Measurements from ENCODE around the gene KLF17.

Gene KLF17
- long read RNA-seq = 0 reads

DNA sequence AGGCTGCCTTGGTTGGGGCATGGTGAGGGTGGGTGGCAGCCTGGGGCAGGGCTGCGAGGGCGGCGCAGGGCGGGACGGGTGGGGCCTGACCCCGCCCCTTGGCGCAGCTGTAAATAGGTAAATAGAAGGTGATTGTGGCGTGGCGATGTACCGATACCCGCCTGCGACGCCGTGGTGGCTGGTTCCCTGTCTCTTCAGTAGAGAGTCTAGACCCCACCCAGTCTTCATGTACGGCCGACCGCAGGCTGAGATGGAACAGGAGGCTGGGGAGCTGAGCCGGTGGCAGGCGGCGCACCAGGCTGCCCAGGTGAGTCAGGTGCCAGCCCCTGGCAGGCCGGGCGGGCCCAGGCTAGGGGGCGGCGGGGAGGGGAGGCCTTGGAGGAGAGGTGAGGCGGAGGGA lies at the start of gene KLF17:
KLF17 (plus strand) TSS at position 140 of the 400 bp plus-strand sequence; CDS start at position 227, 87 bp downstream.
- no peak within 1 kb of the TSS for H3K4me3 ChIP-seq (replicated peaks; ENCODE audit: insufficient read depth, low read length)
- no peaks in the 10 kb centered on the region for H3K27me3 ChIP-seq (ENCODE audit: insufficient read depth, poor library complexity, severe bottlenecking)
- TF ChIP-seq POLR2AphosphoS5 (IDR thresholded peaks at IDR 0.05; ENCODE audit: low read depth) (no peak), GABPA (IDR thresholded peaks at IDR 0.05; ENCODE audit: low read depth) (no peak), SPI1 (IDR thresholded peaks at IDR 0.05; ENCODE audit: borderline replicate concordance, low read depth) (no peak)
- TF ChIP-seq, protein P1, sequence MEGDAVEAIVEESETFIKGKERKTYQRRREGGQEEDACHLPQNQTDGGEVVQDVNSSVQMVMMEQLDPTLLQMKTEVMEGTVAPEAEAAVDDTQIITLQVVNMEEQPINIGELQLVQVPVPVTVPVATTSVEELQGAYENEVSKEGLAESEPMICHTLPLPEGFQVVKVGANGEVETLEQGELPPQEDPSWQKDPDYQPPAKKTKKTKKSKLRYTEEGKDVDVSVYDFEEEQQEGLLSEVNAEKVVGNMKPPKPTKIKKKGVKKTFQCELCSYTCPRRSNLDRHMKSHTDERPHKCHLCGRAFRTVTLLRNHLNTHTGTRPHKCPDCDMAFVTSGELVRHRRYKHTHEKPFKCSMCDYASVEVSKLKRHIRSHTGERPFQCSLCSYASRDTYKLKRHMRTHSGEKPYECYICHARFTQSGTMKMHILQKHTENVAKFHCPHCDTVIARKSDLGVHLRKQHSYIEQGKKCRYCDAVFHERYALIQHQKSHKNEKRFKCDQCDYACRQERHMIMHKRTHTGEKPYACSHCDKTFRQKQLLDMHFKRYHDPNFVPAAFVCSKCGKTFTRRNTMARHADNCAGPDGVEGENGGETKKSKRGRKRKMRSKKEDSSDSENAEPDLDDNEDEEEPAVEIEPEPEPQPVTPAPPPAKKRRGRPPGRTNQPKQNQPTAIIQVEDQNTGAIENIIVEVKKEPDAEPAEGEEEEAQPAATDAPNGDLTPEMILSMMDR (IDR thresholded peaks at IDR 0.05; ENCODE audit: insufficient read depth, low read length) = no peak
- TF ChIP-seq, protein P2, sequence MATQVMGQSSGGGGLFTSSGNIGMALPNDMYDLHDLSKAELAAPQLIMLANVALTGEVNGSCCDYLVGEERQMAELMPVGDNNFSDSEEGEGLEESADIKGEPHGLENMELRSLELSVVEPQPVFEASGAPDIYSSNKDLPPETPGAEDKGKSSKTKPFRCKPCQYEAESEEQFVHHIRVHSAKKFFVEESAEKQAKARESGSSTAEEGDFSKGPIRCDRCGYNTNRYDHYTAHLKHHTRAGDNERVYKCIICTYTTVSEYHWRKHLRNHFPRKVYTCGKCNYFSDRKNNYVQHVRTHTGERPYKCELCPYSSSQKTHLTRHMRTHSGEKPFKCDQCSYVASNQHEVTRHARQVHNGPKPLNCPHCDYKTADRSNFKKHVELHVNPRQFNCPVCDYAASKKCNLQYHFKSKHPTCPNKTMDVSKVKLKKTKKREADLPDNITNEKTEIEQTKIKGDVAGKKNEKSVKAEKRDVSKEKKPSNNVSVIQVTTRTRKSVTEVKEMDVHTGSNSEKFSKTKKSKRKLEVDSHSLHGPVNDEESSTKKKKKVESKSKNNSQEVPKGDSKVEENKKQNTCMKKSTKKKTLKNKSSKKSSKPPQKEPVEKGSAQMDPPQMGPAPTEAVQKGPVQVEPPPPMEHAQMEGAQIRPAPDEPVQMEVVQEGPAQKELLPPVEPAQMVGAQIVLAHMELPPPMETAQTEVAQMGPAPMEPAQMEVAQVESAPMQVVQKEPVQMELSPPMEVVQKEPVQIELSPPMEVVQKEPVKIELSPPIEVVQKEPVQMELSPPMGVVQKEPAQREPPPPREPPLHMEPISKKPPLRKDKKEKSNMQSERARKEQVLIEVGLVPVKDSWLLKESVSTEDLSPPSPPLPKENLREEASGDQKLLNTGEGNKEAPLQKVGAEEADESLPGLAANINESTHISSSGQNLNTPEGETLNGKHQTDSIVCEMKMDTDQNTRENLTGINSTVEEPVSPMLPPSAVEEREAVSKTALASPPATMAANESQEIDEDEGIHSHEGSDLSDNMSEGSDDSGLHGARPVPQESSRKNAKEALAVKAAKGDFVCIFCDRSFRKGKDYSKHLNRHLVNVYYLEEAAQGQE (IDR thresholded peaks at IDR 0.05; ENCODE audit: insufficient replicate concordance, low read depth) = no peak
- H3K27ac ChIP-seq (replicated peaks) = no peak within 1 kb of the TSS
- no peak for DNase-seq (ENCODE audit: low read depth in 1 of 2, low spot score in 1 of 2)

- Histone ChIP-seq H3K27me3 (ENCODE audit: insufficient read depth, poor library complexity, severe bottlenecking) (no peaks in the 10 kb centered on the region), H3K27ac (replicated peaks) (no peak overlapping the region), H3K4me3 (replicated peaks; ENCODE audit: insufficient read depth, low read length) (no peak overlapping the region)
- no peak for TF ChIP-seq GABPA (IDR thresholded peaks at IDR 0.05; ENCODE audit: low read depth)
- no peak for TF ChIP-seq POLR2AphosphoS5 (IDR thresholded peaks at IDR 0.05; ENCODE audit: low read depth)
- no peak for DNase-seq (ENCODE audit: low read depth in 1 of 2, low spot score in 1 of 2)
Observed at GRCh38 chr1:44071461-44071860, 47.2 kb upstream of the KLF17 start.

DNA sequence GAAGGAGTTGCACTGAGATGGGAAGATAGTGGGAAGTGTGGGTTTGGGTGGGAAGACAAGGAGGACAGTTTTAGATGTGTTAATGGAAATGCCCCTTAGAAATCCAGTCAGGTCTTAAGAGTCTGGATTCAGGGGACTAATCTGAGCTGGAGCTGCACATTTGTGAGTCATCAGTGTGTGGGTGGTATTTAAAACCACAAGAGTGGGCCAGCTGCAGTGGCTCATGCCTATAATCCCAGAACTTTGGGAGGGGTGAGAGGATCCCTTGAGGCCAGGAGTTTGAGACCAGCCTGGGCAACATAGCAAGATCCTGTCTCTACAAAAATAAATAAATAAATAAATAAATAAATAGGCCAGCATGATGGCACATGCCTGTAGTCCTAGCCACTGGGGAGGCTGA lies 46.4 kb upstream of the KLF17 start:
- H3K27me3 ChIP-seq (ENCODE audit: insufficient read depth, poor library complexity, severe bottlenecking) = no peaks in the 10 kb centered on the region
- no peak overlapping the region for H3K27ac ChIP-seq (replicated peaks)
- no peak for DNase-seq (ENCODE audit: low read depth in 1 of 2, low spot score in 1 of 2)
- H3K4me3 ChIP-seq (replicated peaks; ENCODE audit: insufficient read depth, low read length) = no peak overlapping the region
- TF ChIP-seq GABPA (IDR thresholded peaks at IDR 0.05; ENCODE audit: low read depth) = no peak
- TF ChIP-seq, protein P1 (IDR thresholded peaks at IDR 0.05; ENCODE audit: insufficient read depth, low read length) = no peak
- no peak for TF ChIP-seq POLR2AphosphoS5 (IDR thresholded peaks at IDR 0.05; ENCODE audit: low read depth)

- H3K4me3 ChIP-seq (replicated peaks; ENCODE audit: insufficient read depth, low read length) = no peak overlapping the region
- DNase-seq (ENCODE audit: low read depth in 1 of 2, low spot score in 1 of 2) = no peak
Observed at GRCh38 chr1:44072821-44073220, 45.8 kb upstream of the KLF17 start.

More at GRCh38 chr1:44072821-44073220, 45.8 kb upstream of the KLF17 start:
- no peaks in the 10 kb centered on the region for H3K27me3 ChIP-seq (ENCODE audit: insufficient read depth, poor library complexity, severe bottlenecking)
- no peak overlapping the region for H3K27ac ChIP-seq (replicated peaks)
- TF ChIP-seq SPI1 (IDR thresholded peaks at IDR 0.05; ENCODE audit: borderline replicate concordance, low read depth) = no peak
- TF ChIP-seq, protein P2 (IDR thresholded peaks at IDR 0.05; ENCODE audit: insufficient replicate concordance, low read depth) = no peak
- TF ChIP-seq, protein P1 (IDR thresholded peaks at IDR 0.05; ENCODE audit: insufficient read depth, low read length) = no peak
- TF ChIP-seq POLR2AphosphoS5 (IDR thresholded peaks at IDR 0.05; ENCODE audit: low read depth) = no peak
- TF ChIP-seq GABPA (IDR thresholded peaks at IDR 0.05; ENCODE audit: low read depth) = no peak

All from HL-60 (cell line).